ENCODE data around the gene SDR42E1. TPM values are rescaled to one million over a fixed set of nuclear protein-coding genes. Genes with fewer than 3 reads are reported as not detected.
A peak's percentile ranks its signal among the peaks of the same experiment; 100 is the strongest.

The SDR42E1 gene
- total RNA-seq, 1 donor from 2014 or later, result 1.9 TPM

DNA sequence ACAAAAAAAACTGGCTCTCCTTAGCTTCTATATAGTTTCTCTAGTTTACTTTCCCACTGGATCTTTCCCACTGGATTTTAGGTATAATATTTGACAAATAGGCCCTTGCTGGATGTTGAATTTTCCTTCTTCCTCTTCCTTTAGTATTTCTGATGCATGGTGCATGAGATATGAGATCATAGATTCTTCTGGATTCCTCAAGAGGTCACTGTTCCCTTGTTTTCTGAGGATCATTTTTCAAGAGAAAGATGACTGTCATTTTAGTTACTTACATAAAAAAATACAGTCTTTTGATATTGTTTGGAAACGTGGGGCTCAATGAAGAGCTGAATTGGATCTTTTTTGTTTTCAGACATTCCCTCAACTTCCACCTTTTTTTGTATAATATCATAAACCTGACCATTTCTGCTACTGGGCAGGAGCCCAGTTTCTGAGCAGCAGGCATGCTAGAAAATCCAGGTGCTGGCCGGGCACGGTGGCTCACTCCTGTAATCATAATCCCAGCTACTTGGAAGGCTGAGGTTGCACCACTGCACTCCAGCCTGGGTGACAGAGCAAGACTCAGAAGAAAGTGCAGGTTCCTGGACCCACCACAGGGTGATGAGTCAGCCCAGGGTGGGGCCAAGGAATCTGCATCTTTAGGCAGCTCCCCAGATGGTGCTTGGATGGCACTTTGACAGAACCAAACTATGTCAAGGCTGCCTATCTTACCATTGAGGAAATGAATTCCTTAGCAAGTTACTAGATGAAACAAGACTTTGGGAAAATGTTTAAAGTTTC is 70.3 kb downstream of the SDR42E1 start:
- peak; percentile 47 for DNase-seq (ENCODE audit: low spot score)

- no peak for DNase-seq (ENCODE audit: low spot score)
These were observed 71.9 kb downstream of the SDR42E1 start for GRCh38 chr16:81939164-81940056.

Other genes with a start within 250 kb of the SDR42E1 start
- gene PLCG2, start 232.2 kb downstream of the SDR42E1 start, total RNA-seq (ENCODE audit: insufficient read depth, low replicate concordance), result 29.9 TPM
- 10.4 TPM for gene HSD17B2, start 23.8 kb upstream of the SDR42E1 start, total RNA-seq (ENCODE audit: insufficient read depth, low replicate concordance)
- gene MPHOSPH6, start 158.8 kb upstream of the SDR42E1 start, total RNA-seq (ENCODE audit: insufficient read depth, low replicate concordance), result 24.6 TPM

All from umbilical cord (tissue), 2 donors.